ENCODE results near the gene PAX8. TPM values are rescaled to one million over a fixed set of nuclear protein-coding genes. Genes with fewer than 3 reads are reported as not detected.
A peak's percentile ranks its signal among the peaks of the same experiment; 100 is the strongest.

Gene PAX8
- total RNA-seq, 2 experiments from 2014 or later: 0.21 to 0.55 TPM

DNA sequence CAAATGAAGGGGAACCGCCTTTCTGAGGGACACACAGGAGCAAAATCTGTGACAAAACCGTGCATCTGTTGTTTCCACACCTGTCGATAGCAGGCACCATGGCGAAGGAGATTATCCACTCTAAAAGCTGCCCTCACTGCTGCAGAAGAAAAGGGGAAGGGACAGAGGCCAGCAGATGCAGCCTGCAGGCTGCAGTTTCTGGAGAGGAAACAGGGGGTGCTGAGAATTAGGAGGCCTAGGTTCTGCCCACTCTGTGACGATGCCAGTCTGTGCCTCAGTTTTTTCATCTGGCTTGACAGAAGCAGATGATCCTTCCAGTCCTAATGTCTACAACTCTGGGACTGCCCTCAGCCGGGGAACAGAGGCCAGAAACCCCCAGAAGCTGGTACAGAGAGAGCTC, 17.7 kb downstream of the PAX8 start:
- ChIA-PET POLR2A (no interaction called here), CTCF (interaction anchor here (0.6 to 1.5 kb wide), 5 partner anchors 10 to 173 kb away, joined by 3 to 5 read pairs (median 3); no protein-coding TSS in a partner anchor)
- Mint-ChIP-seq H3K36me3 (ENCODE audit: low read depth) (peaks cover 16% of the 10 kb centered on the region), H3K27me3 (ENCODE audit: low read depth) (peaks cover 17% of the 10 kb centered on the region), H3K9me3 (ENCODE audit: insufficient read depth) (peaks cover 2% of the 10 kb centered on the region), H3K4me3 (no peak overlapping the region), H3K4me1 (ENCODE audit: low read depth) (peaks cover 31% of the 10 kb centered on the region), H3K27ac (no peak overlapping the region)
- no peak for DNase-seq
- ATAC-seq: no peak

- ChIA-PET POLR2A (no interaction called here), CTCF (interaction anchor here (1.8 kb wide), 1 partner anchor 9 kb away, joined by 7 read pairs; no protein-coding TSS in a partner anchor)
- Mint-ChIP-seq H3K9me3 (ENCODE audit: insufficient read depth) (peaks cover 8% of the 10 kb centered on the region), H3K4me3 (no peak overlapping the region), H3K27me3 (ENCODE audit: low read depth) (peaks cover 4% of the 10 kb centered on the region), H3K27ac (no peak overlapping the region), H3K36me3 (ENCODE audit: low read depth) (peaks cover 29% of the 10 kb centered on the region), H3K4me1 (ENCODE audit: low read depth) (peaks cover 52% of the 10 kb centered on the region)
- no peak for ATAC-seq
- no peak for DNase-seq
Measured at GRCh38 chr2:113258471-113259147, 20.1 kb downstream of the PAX8 start.

GRCh38 chr2:113257516-113258264, 21.0 kb downstream of the PAX8 start:
- H3K4me1 Mint-ChIP-seq (ENCODE audit: low read depth): peaks cover 62% of the 10 kb centered on the region
- no peak overlapping the region for H3K27ac Mint-ChIP-seq
- no peak overlapping the region for H3K4me3 Mint-ChIP-seq
- POLR2A ChIA-PET: interaction anchor here (0.6 kb wide), 1 partner anchor 9 kb away, joined by 3 read pairs; no protein-coding TSS in a partner anchor
- CTCF ChIA-PET: interaction anchor here (1.0 to 1.8 kb wide), 6 partner anchors 8 to 133 kb away, joined by 3 to 7 read pairs (median 4); no protein-coding TSS in a partner anchor
- peaks cover 3% of the 10 kb centered on the region for H3K27me3 Mint-ChIP-seq (ENCODE audit: low read depth)
- DNase-seq (no peak), ATAC-seq (no peak)
- H3K9me3 Mint-ChIP-seq (ENCODE audit: insufficient read depth): peaks cover 8% of the 10 kb centered on the region
- peaks cover 37% of the 10 kb centered on the region for H3K36me3 Mint-ChIP-seq (ENCODE audit: low read depth)

GRCh38 chr2:113255140-113256070, 23.3 kb downstream of the PAX8 start:
- Mint-ChIP-seq H3K4me1 (ENCODE audit: low read depth) (peaks cover 81% of the 10 kb centered on the region), H3K27ac (no peak overlapping the region), H3K27me3 (ENCODE audit: low read depth) (no peaks in the 10 kb centered on the region), H3K36me3 (ENCODE audit: low read depth) (peaks cover 40% of the 10 kb centered on the region), H3K4me3 (no peak overlapping the region), H3K9me3 (ENCODE audit: insufficient read depth) (peaks cover 8% of the 10 kb centered on the region)
- ChIA-PET POLR2A (no interaction called here), CTCF (interaction anchor here (1.0 to 3.6 kb wide), 5 partner anchors 9 to 115 kb away, joined by 3 to 16 read pairs (median 4); no protein-coding TSS in a partner anchor)
- no peak for DNase-seq
- ATAC-seq: no peak

DNA sequence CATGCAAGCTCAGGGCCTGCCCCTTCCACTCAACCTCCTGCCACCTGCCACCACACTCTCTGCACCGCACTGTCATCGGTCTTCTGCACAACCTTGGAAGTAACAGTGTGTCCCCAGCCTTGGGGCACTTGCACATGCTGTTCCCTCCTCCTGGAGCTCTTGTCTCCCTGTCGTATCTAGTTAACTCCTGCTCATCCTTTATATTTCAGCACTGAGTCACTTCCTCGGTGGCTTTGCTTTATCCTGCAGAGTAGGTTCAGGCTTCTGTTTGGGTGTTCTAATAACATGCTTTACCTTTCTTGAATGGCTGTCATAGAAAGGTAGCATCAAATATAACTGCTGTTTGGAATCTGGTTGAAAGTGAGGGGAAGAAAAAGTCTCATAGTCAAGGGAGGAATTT, 25.3 kb downstream of the PAX8 start:
- ChIA-PET POLR2A (no interaction called here), CTCF (interaction anchor here (0.7 to 8.6 kb wide), 7 partner anchors 22 to 137 kb away, joined by 3 to 65 read pairs (median 5); no protein-coding TSS in a partner anchor)
- H3K4me1 Mint-ChIP-seq (ENCODE audit: low read depth): peaks cover 91% of the 10 kb centered on the region
- DNase-seq (no peak), ATAC-seq (no peak)
- H3K4me3 Mint-ChIP-seq: no peak overlapping the region
- peaks cover 8% of the 10 kb centered on the region for H3K9me3 Mint-ChIP-seq (ENCODE audit: insufficient read depth)
- peak overlapping the region; percentile 89 for H3K27ac Mint-ChIP-seq
- peaks cover 37% of the 10 kb centered on the region for H3K36me3 Mint-ChIP-seq (ENCODE audit: low read depth)
- H3K27me3 Mint-ChIP-seq (ENCODE audit: low read depth): no peaks in the 10 kb centered on the region

DNA sequence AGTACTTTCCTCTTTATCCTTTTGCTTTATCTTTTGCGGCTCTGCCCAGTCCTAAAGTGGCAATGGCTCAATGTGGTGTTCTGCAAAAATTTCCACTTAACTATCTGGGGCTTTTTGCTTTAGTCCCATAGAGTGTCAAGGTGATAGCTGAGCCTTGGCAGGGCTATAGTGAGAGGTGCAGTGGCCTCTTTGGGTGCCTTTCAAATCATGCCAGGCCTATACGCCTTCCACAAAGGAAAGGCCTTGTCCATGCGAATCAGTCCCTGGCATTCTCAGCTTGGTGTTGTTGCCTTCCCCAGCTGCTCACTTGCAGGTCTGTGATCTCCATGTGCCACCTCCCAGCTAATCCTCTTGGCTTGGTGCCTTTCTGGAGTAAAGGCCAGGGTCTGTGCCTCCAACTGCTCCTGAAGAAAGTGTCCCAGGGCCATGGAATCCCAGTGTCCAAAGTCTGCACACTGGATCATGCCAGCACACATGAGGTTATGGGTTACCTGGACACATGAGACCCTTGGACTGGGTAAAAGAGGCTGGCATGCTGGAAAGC, 26.6 kb downstream of the PAX8 start:
- POLR2A ChIA-PET: interaction anchor here (1.1 kb wide), 1 partner anchor 21 kb away, joined by 4 read pairs; no protein-coding TSS in a partner anchor
- H3K4me3 Mint-ChIP-seq: peak overlapping the region; percentile 63

GRCh38 chr2:113251118-113251517, 27.6 kb downstream of the PAX8 start:
- H3K4me3 Mint-ChIP-seq: peak overlapping the region; percentile 63
- no peaks in the 10 kb centered on the region for H3K27me3 Mint-ChIP-seq (ENCODE audit: low read depth)
- ATAC-seq (peak; percentile 65), DNase-seq (peak; percentile 83)
- ChIA-PET POLR2A (interaction anchor here (1.1 kb wide), 1 partner anchor 22 kb away, joined by 4 read pairs; no protein-coding TSS in a partner anchor), CTCF (interaction anchor here (1.1 to 8.6 kb wide), 12 partner anchors 10 to 138 kb away, joined by 3 to 91 read pairs (median 10); no protein-coding TSS in a partner anchor)
- H3K27ac Mint-ChIP-seq: peak overlapping the region; percentile 89
- H3K9me3 Mint-ChIP-seq (ENCODE audit: insufficient read depth): peaks cover 8% of the 10 kb centered on the region
- H3K36me3 Mint-ChIP-seq (ENCODE audit: low read depth): peaks cover 28% of the 10 kb centered on the region
- peaks cover 73% of the 10 kb centered on the region for H3K4me1 Mint-ChIP-seq (ENCODE audit: low read depth)

More for the DNA sequence above, 26.6 kb downstream of the PAX8 start:
- Mint-ChIP-seq H3K27ac (peak overlapping the region; percentile 89), H3K4me1 (ENCODE audit: low read depth) (peaks cover 80% of the 10 kb centered on the region), H3K9me3 (ENCODE audit: insufficient read depth) (peaks cover 8% of the 10 kb centered on the region), H3K36me3 (ENCODE audit: low read depth) (peaks cover 34% of the 10 kb centered on the region), H3K27me3 (ENCODE audit: low read depth) (no peaks in the 10 kb centered on the region)
- DNase-seq (no peak), ATAC-seq (no peak)
- CTCF ChIA-PET: interaction anchor here (0.9 to 8.6 kb wide), 12 partner anchors 9 to 137 kb away, joined by 3 to 81 read pairs (median 3); no protein-coding TSS in a partner anchor

GRCh38 chr2:113248997-113249770, 29.5 kb downstream of the PAX8 start:
- DNase-seq: peak; percentile 86
- H3K27ac Mint-ChIP-seq: peak overlapping the region; percentile 77
- peaks cover 56% of the 10 kb centered on the region for H3K4me1 Mint-ChIP-seq (ENCODE audit: low read depth)

GRCh38 chr2:113246606-113247005, 32.1 kb downstream of the PAX8 start:
- CTCF ChIA-PET: interaction anchor here (1.2 to 8.6 kb wide), 8 partner anchors 29 to 143 kb away, joined by 3 to 91 read pairs (median 12); no protein-coding TSS in a partner anchor
- POLR2A ChIA-PET: no interaction called here

More at GRCh38 chr2:113248997-113249770, 29.5 kb downstream of the PAX8 start:
- Mint-ChIP-seq H3K9me3 (ENCODE audit: insufficient read depth) (no peaks in the 10 kb centered on the region), H3K4me3 (no peak overlapping the region), H3K36me3 (ENCODE audit: low read depth) (peaks cover 11% of the 10 kb centered on the region), H3K27me3 (ENCODE audit: low read depth) (no peaks in the 10 kb centered on the region)
- POLR2A ChIA-PET: interaction anchor here (1.0 kb wide), 1 partner anchor 134 kb away, joined by 3 read pairs; no protein-coding TSS in a partner anchor
- peak; percentile 69 for ATAC-seq
- CTCF ChIA-PET: interaction anchor here (0.6 to 8.6 kb wide), 36 partner anchors 9 to 264 kb away, joined by 3 to 91 read pairs (median 4); partner anchors contain the start of gene PSD4

DNA sequence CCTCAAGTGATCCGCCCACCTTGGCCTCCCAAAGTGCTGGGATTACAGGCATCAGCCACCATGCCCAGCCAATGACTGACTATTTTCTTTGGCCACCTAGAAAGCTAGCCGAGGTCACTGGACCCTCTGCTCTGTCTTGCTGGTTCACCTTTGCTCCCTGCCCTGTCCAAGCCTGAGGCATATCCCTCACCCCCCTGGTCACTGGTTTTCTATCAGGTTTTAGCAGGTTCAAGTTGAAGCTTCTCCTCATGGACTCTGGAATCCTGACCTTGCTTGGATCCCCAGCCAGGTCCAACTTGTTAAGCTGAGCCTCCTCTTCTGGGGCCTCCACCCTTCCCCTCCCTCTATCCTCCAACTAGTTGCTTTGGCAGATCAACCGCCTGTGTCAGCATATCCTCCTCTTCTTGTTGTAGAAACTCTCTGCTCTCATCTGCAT, 33.4 kb downstream of the PAX8 start:
- H3K4me3 Mint-ChIP-seq: no peak overlapping the region
- CTCF ChIA-PET: interaction anchor here (1.0 to 8.6 kb wide), 7 partner anchors 30 to 165 kb away, joined by 3 to 91 read pairs (median 9); no protein-coding TSS in a partner anchor
- ATAC-seq: no peak

More at GRCh38 chr2:113246606-113247005, 32.1 kb downstream of the PAX8 start:
- Mint-ChIP-seq H3K4me3 (no peak overlapping the region), H3K4me1 (ENCODE audit: low read depth) (peaks cover 30% of the 10 kb centered on the region), H3K27ac (no peak overlapping the region), H3K36me3 (ENCODE audit: low read depth) (no peaks in the 10 kb centered on the region), H3K27me3 (ENCODE audit: low read depth) (peaks cover 3% of the 10 kb centered on the region), H3K9me3 (ENCODE audit: insufficient read depth) (no peaks in the 10 kb centered on the region)
- DNase-seq: no peak
- no peak for ATAC-seq

More for the DNA sequence above, 33.4 kb downstream of the PAX8 start:
- POLR2A ChIA-PET: no interaction called here
- Mint-ChIP-seq H3K4me1 (ENCODE audit: low read depth) (peaks cover 25% of the 10 kb centered on the region), H3K27ac (no peak overlapping the region), H3K9me3 (ENCODE audit: insufficient read depth) (no peaks in the 10 kb centered on the region), H3K36me3 (ENCODE audit: low read depth) (no peaks in the 10 kb centered on the region), H3K27me3 (ENCODE audit: low read depth) (peaks cover 3% of the 10 kb centered on the region)
- DNase-seq: no peak
